HCT116 (cell line): Measurements from ENCODE around the gene TRIM37.

Experiments
- CEBPB ChIP-seq: IDR thresholded peaks from 2 replicates; pipeline ENCODE4 v1.6.1; 2012; ENCODE audit warnings: low read depth
- ELF1 ChIP-seq: IDR thresholded peaks from 2 replicates; pipeline ENCODE4 v1.6.1; 2012; ENCODE audit warnings: low read depth, borderline replicate concordance
- EZH2 ChIP-seq: fragments of 200-600 bp; sonication (generic); IDR thresholded peaks from 2 replicates; pipeline ENCODE4 v1.6.1; 2017; ENCODE audit warnings: antibody characterized with exemption, mixed run types
- JUND ChIP-seq: IDR thresholded peaks from 2 replicates; pipeline ENCODE4 v1.6.1; 2012
- POLR2A ChIP-seq: IDR thresholded peaks from 2 replicates; pipeline ENCODE4 v1.7.0; 2011; ENCODE audit warnings: borderline replicate concordance; ENCODE audit not compliant: insufficient read depth, insufficient read length; ENCODE audit errors: extremely low read depth
- POLR2AphosphoS5 ChIP-seq: IDR thresholded peaks from 2 replicates; pipeline ENCODE4 v1.6.1; 2011; ENCODE audit warnings: mild to moderate bottlenecking, low read depth, low read length, moderate library complexity
- RAD21 ChIP-seq: IDR thresholded peaks from 2 replicates; pipeline ENCODE4 v1.6.1; 2012; ENCODE audit warnings: low read depth, mild to moderate bottlenecking
- SIN3A ChIP-seq: IDR thresholded peaks from 2 replicates; pipeline ENCODE4 v1.6.1; 2012; ENCODE audit warnings: low read depth
- TCF7L2 ChIP-seq: IDR thresholded peaks from 2 replicates; pipeline ENCODE4 v1.7.0; 2011; ENCODE audit warnings: borderline replicate concordance, inconsistent platforms; ENCODE audit not compliant: insufficient read depth, insufficient read length; ENCODE audit errors: extremely low read depth
- YY1 ChIP-seq: IDR thresholded peaks from 2 replicates; pipeline ENCODE4 v1.6.1; 2011; ENCODE audit warnings: low read length, low read depth, moderate library complexity, mild to moderate bottlenecking; ENCODE audit not compliant: insufficient replicate concordance; ENCODE audit errors: extremely low read depth
- ZNF274 ChIP-seq: fragments of 200-500 bp; sonication (Bioruptor generic); IDR thresholded peaks from 2 replicates; pipeline ENCODE4 v1.6.1; 2014; ENCODE audit warnings: mild to moderate bottlenecking, low read depth, low read length, inconsistent platforms
- TF ChIP-seq, protein P1 (sequence below), 3 experiments: fragments of 200-600 bp in 1 of 3; sonication (generic) in 1 of 3; IDR thresholded peaks in 2 of 3; conservative IDR thresholded peaks in 1 of 3; 2 replicates each; pipeline ENCODE4 v1.5.1; 2012 to 2017; ENCODE audit warnings: low read depth in 2 of 3, low read length in 2 of 3, antibody characterized with exemption in 1 of 3, borderline replicate concordance in 1 of 3, control low read depth in 1 of 3, mild to moderate bottlenecking in 1 of 3, mixed read lengths in 1 of 3, mixed run types in 1 of 3, moderate library complexity in 1 of 3; ENCODE audit not compliant: insufficient read depth in 1 of 3
- TF ChIP-seq, protein P2 (sequence below): IDR thresholded peaks from 2 replicates; pipeline ENCODE4 v1.6.1; 2011; ENCODE audit warnings: mild to moderate bottlenecking, low read length, moderate library complexity; ENCODE audit not compliant: insufficient replicate concordance; ENCODE audit errors: extremely low read depth

DNA sequence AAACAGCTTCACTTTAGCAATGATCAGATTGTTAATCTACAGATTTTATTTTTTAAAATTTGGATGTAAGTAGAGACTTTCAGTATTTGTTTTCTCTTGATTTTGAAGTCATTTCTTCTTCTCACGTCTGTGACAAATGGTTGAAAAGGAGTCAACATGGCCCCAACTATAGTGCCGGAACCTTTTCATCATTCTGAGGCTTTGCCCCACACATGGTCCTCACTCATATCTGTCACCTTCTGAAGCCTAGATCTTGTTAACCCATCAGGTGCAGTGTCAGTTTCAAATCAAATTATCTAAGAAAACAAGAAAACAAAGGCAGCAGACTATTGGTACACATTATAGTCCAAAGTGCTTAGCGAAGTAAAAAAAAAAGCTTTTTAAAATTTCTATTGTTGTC lies 124.1 kb downstream of the TRIM37 start:
- TF ChIP-seq, protein P1, sequence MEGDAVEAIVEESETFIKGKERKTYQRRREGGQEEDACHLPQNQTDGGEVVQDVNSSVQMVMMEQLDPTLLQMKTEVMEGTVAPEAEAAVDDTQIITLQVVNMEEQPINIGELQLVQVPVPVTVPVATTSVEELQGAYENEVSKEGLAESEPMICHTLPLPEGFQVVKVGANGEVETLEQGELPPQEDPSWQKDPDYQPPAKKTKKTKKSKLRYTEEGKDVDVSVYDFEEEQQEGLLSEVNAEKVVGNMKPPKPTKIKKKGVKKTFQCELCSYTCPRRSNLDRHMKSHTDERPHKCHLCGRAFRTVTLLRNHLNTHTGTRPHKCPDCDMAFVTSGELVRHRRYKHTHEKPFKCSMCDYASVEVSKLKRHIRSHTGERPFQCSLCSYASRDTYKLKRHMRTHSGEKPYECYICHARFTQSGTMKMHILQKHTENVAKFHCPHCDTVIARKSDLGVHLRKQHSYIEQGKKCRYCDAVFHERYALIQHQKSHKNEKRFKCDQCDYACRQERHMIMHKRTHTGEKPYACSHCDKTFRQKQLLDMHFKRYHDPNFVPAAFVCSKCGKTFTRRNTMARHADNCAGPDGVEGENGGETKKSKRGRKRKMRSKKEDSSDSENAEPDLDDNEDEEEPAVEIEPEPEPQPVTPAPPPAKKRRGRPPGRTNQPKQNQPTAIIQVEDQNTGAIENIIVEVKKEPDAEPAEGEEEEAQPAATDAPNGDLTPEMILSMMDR (IDR thresholded peaks at IDR 0.05 in 2 of 3, conservative IDR thresholded peaks at IDR 0.05 in 1 of 3; ENCODE audit: borderline replicate concordance in 1 of 3, insufficient read depth in 1 of 3, low read depth in 2 of 3, low read length in 2 of 3): no peak
- TF ChIP-seq YY1 (no peak), EZH2 (no peak), POLR2AphosphoS5 (no peak), CEBPB (no peak), ZNF274 (no peak), SIN3A (no peak), ELF1 (no peak), JUND (no peak), TCF7L2 (no peak), RAD21 (no peak), POLR2A (no peak)
- TF ChIP-seq, protein P2, sequence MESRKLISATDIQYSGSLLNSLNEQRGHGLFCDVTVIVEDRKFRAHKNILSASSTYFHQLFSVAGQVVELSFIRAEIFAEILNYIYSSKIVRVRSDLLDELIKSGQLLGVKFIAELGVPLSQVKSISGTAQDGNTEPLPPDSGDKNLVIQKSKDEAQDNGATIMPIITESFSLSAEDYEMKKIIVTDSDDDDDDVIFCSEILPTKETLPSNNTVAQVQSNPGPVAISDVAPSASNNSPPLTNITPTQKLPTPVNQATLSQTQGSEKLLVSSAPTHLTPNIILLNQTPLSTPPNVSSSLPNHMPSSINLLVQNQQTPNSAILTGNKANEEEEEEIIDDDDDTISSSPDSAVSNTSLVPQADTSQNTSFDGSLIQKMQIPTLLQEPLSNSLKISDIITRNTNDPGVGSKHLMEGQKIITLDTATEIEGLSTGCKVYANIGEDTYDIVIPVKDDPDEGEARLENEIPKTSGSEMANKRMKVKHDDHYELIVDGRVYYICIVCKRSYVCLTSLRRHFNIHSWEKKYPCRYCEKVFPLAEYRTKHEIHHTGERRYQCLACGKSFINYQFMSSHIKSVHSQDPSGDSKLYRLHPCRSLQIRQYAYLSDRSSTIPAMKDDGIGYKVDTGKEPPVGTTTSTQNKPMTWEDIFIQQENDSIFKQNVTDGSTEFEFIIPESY: no peak
